Measurements from ENCODE around the gene RMRP. TPM values are rescaled to one million over a fixed set of nuclear protein-coding genes. Genes with fewer than 3 reads are reported as not detected.

RMRP gene
- total and polyA plus RNA-seq, 10 of the 15 experiments (the other 5 are each of a cell fraction or from before 2014, with no cell fraction given): 12.0 to 42,450 (median 6,418) TPM; not detected in 4

- TF ChIP-seq PAX5 (IDR thresholded peaks at IDR 0.05; ENCODE audit: borderline replicate concordance, low read depth, low read length) (0 out of 2 replicates have a peak, but pooled peaks have one; percentile 38), ZBTB33 (IDR thresholded peaks at IDR 0.05) (no peak), RCOR1 (conservative IDR thresholded peaks at IDR 0.05; ENCODE audit: low read depth, low read length) (no peak), HDGF (IDR thresholded peaks at IDR 0.05) (no peak), GATAD2B (conservative IDR thresholded peaks at IDR 0.05; ENCODE audit: low read depth) (peak; percentile 70), CHD1 (IDR thresholded peaks at IDR 0.05; ENCODE audit: low read depth, low read length) (no peak; the same call in 1 of the 2 replicates), TBL1XR1 (IDR thresholded peaks at IDR 0.05; ENCODE audit: low read depth, low read length) (no peak), MEF2A (IDR thresholded peaks at IDR 0.05; ENCODE audit: insufficient read depth, low read depth, low read length) (no peak), MYC (IDR thresholded peaks at IDR 0.05; ENCODE audit: insufficient read depth, insufficient read length, insufficient replicate concordance, low read length, severe bottlenecking) (no peak), TAF1 (IDR thresholded peaks at IDR 0.05; ENCODE audit: borderline replicate concordance, low read depth, low read length) (no peak), IKZF2 (IDR thresholded peaks at IDR 0.05) (peak; percentile 81 to 82), SP1 (IDR thresholded peaks at IDR 0.05; ENCODE audit: low read depth, low read length) (peak; percentile 12), RELA (IDR thresholded peaks at IDR 0.05; ENCODE audit: borderline replicate concordance, partially characterized antibody) (no peak), ATF7 (IDR thresholded peaks at IDR 0.05; ENCODE audit: low read depth) (no peak; the same call in 1 of the 2 replicates), NR2F1 (conservative IDR thresholded peaks at IDR 0.05) (peak; percentile 70), ZNF384 (IDR thresholded peaks at IDR 0.05; ENCODE audit: borderline replicate concordance, low read depth, low read length) (no peak), GABPA (IDR thresholded peaks at IDR 0.05; ENCODE audit: low read depth) (peak; percentile 68; the same call in 1 of the 2 replicates)
- TF ChIP-seq, protein P1, sequence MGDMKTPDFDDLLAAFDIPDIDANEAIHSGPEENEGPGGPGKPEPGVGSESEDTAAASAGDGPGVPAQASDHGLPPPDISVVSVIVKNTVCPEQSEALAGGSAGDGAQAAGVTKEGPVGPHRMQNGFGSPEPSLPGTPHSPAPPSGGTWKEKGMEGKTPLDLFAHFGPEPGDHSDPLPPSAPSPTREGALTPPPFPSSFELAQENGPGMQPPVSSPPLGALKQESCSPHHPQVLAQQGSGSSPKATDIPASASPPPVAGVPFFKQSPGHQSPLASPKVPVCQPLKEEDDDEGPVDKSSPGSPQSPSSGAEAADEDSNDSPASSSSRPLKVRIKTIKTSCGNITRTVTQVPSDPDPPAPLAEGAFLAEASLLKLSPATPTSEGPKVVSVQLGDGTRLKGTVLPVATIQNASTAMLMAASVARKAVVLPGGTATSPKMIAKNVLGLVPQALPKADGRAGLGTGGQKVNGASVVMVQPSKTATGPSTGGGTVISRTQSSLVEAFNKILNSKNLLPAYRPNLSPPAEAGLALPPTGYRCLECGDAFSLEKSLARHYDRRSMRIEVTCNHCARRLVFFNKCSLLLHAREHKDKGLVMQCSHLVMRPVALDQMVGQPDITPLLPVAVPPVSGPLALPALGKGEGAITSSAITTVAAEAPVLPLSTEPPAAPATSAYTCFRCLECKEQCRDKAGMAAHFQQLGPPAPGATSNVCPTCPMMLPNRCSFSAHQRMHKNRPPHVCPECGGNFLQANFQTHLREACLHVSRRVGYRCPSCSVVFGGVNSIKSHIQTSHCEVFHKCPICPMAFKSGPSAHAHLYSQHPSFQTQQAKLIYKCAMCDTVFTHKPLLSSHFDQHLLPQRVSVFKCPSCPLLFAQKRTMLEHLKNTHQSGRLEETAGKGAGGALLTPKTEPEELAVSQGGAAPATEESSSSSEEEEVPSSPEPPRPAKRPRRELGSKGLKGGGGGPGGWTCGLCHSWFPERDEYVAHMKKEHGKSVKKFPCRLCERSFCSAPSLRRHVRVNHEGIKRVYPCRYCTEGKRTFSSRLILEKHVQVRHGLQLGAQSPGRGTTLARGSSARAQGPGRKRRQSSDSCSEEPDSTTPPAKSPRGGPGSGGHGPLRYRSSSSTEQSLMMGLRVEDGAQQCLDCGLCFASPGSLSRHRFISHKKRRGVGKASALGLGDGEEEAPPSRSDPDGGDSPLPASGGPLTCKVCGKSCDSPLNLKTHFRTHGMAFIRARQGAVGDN (IDR thresholded peaks at IDR 0.05): peak; percentile 83
- TF ChIP-seq, protein P2, sequence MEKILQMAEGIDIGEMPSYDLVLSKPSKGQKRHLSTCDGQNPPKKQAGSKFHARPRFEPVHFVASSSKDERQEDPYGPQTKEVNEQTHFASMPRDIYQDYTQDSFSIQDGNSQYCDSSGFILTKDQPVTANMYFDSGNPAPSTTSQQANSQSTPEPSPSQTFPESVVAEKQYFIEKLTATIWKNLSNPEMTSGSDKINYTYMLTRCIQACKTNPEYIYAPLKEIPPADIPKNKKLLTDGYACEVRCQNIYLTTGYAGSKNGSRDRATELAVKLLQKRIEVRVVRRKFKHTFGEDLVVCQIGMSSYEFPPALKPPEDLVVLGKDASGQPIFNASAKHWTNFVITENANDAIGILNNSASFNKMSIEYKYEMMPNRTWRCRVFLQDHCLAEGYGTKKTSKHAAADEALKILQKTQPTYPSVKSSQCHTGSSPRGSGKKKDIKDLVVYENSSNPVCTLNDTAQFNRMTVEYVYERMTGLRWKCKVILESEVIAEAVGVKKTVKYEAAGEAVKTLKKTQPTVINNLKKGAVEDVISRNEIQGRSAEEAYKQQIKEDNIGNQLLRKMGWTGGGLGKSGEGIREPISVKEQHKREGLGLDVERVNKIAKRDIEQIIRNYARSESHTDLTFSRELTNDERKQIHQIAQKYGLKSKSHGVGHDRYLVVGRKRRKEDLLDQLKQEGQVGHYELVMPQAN (conservative IDR thresholded peaks at IDR 0.05): no peak
These were observed 38.7 kb downstream of the RMRP start (continued) for GRCh38 chr9:35618854-35619799.
